Uterus (tissue), 4 donors: Measurements from ENCODE around the gene PCLO. TPM values are rescaled to one million over a fixed set of nuclear protein-coding genes. Genes with fewer than 3 reads are reported as not detected.

Experiments used
- DNase-seq, 2 donors: peaks; one replicate each; pipeline ENCODE4 v3.0.0-alpha.2; 2019 to 2020
- H3K27ac ChIP-seq, 2 donors: fragments of 200-600 bp; sonication (generic); 1 replicate in 1 of 2; 2 replicates in 1 of 2; pipeline ENCODE4 v1.5.1; 2016 to 2018
- H3K27me3 ChIP-seq, 2 donors: fragments of 200-600 bp; sonication (generic); one replicate each; pipeline ENCODE4 v1.5.1; 2018 to 2019; ENCODE audit warnings: control low read depth in 1 of 2
- H3K36me3 ChIP-seq, 2 donors: fragments of 200-600 bp; sonication (generic); one replicate each; pipeline ENCODE4 v1.5.1; 2019; ENCODE audit warnings: control low read depth in 1 of 2
- H3K4me1 ChIP-seq, 2 donors: fragments of 200-600 bp; sonication (generic); one replicate each; pipeline ENCODE4 v1.5.1; 2018 to 2019; ENCODE audit warnings: control low read depth in 1 of 2
- H3K4me3 ChIP-seq, 2 donors: fragments of 200-600 bp; sonication (generic); 1 replicate in 1 of 2; 2 replicates in 1 of 2; pipeline ENCODE4 v1.5.1; 2018 to 2019; ENCODE audit warnings: mild to moderate bottlenecking in 1 of 2
- H3K9me3 ChIP-seq, 2 donors: fragments of 200-600 bp; sonication (generic); one replicate each; pipeline ENCODE4 v1.5.1; 2019; ENCODE audit warnings: control low read depth in 1 of 2
- CTCF ChIP-seq, 4 experiments: fragments of 200-600 bp in 2 of 4; fragments of 450-650 bp in 2 of 4; sonication (generic) in 2 of 4; IDR thresholded peaks; one replicate each; pipeline ENCODE4 v1.5.1; 2016 to 2019; ENCODE audit warnings: antibody characterized with exemption in 4 of 4, mild to moderate bottlenecking in 2 of 4, moderate library complexity in 1 of 4
- POLR2A ChIP-seq, 2 donors: fragments of 450-650 bp; IDR thresholded peaks; one replicate each; pipeline ENCODE4 v1.6.1; 2016; ENCODE audit warnings: antibody characterized with exemption in 2 of 2, mild to moderate bottlenecking in 1 of 2, moderate library complexity in 1 of 2
- intact Hi-C: fragments of 100-400 bp; cut with DNase I; formaldehyde crosslinking; loops from one replicate; pipeline ENCODE4 v1.15.1; 2023; ENCODE audit warnings: low total_unique reads
- total RNA-seq, 4 donors: library from RNA; depleted of rRNA in 3 of 4; stranded (reverse); fragments of >200 nt in 3 of 4; gene quantifications; one replicate each; pipeline versions ENCODE4 v1.1.0 to v1.2.4, GENCODE V29; 2014 to 2023
- donor health status: DM: yes; HTN: yes; CAD: no.

The PCLO gene
- total RNA-seq, 4 donors from 2014 or later: 0.26 to 4.4 (median 1.4) TPM

- H3K4me3 ChIP-seq: no peak overlapping the region
- no peak for TF ChIP-seq POLR2A (IDR thresholded peaks at IDR 0.05)
- TF ChIP-seq CTCF (IDR thresholded peaks at IDR 0.05): no peak
- H3K36me3 ChIP-seq: no peaks in the 10 kb centered on the region
- DNase-seq: no peak
- no peaks in the 10 kb centered on the region for H3K27me3 ChIP-seq
- H3K4me1 ChIP-seq: no peaks in the 10 kb centered on the region
- intact Hi-C loops: no loop called here
- H3K9me3 ChIP-seq: no peaks in the 10 kb centered on the region
- no peak overlapping the region for H3K27ac ChIP-seq
Measured at GRCh38 chr7:83020161-83020560, 142.5 kb downstream of the PCLO start.

- no peaks in the 10 kb centered on the region for H3K4me1 ChIP-seq
- intact Hi-C loops: no loop called here
- no peaks in the 10 kb centered on the region for H3K36me3 ChIP-seq
- H3K9me3 ChIP-seq: no peaks in the 10 kb centered on the region
- no peak for DNase-seq
- no peak overlapping the region for H3K4me3 ChIP-seq
- TF ChIP-seq POLR2A (IDR thresholded peaks at IDR 0.05): no peak
- TF ChIP-seq CTCF (IDR thresholded peaks at IDR 0.05): no peak
- no peaks in the 10 kb centered on the region for H3K27me3 ChIP-seq
- H3K27ac ChIP-seq: no peak overlapping the region
Measured at GRCh38 chr7:83015916-83016315, 146.8 kb downstream of the PCLO start.

GRCh38 chr7:83014546-83014945, 148.1 kb downstream of the PCLO start:
- Histone ChIP-seq H3K9me3 (no peaks in the 10 kb centered on the region), H3K27ac (no peak overlapping the region), H3K4me1 (no peaks in the 10 kb centered on the region), H3K36me3 (no peaks in the 10 kb centered on the region), H3K4me3 (no peak overlapping the region), H3K27me3 (no peaks in the 10 kb centered on the region)
- no peak for DNase-seq
- TF ChIP-seq CTCF (IDR thresholded peaks at IDR 0.05) (no peak), POLR2A (IDR thresholded peaks at IDR 0.05) (no peak)
- intact Hi-C loops: no loop called here

- no peak for DNase-seq
- no peaks in the 10 kb centered on the region for H3K27me3 ChIP-seq
- TF ChIP-seq POLR2A (IDR thresholded peaks at IDR 0.05) (no peak), CTCF (IDR thresholded peaks at IDR 0.05) (no peak)
- H3K36me3 ChIP-seq: no peaks in the 10 kb centered on the region
- intact Hi-C loops: no loop called here
- no peak overlapping the region for H3K4me3 ChIP-seq
- H3K4me1 ChIP-seq: no peaks in the 10 kb centered on the region
- H3K9me3 ChIP-seq: no peaks in the 10 kb centered on the region
- no peak overlapping the region for H3K27ac ChIP-seq
Measured at GRCh38 chr7:83011954-83012353, 150.7 kb downstream of the PCLO start.

- TF ChIP-seq CTCF (IDR thresholded peaks at IDR 0.05) (no peak), POLR2A (IDR thresholded peaks at IDR 0.05) (no peak)
- no peaks in the 10 kb centered on the region for H3K27me3 ChIP-seq
- no peaks in the 10 kb centered on the region for H3K36me3 ChIP-seq
- H3K9me3 ChIP-seq: no peaks in the 10 kb centered on the region
- DNase-seq: no peak
- H3K4me1 ChIP-seq: no peaks in the 10 kb centered on the region
- intact Hi-C loops: no loop called here
- H3K4me3 ChIP-seq: no peak overlapping the region
- H3K27ac ChIP-seq: no peak overlapping the region
Measured at GRCh38 chr7:83005410-83005809, 157.3 kb downstream of the PCLO start.
